Measurements from ENCODE around the gene CYSRT1.

Gene CYSRT1

DNA sequence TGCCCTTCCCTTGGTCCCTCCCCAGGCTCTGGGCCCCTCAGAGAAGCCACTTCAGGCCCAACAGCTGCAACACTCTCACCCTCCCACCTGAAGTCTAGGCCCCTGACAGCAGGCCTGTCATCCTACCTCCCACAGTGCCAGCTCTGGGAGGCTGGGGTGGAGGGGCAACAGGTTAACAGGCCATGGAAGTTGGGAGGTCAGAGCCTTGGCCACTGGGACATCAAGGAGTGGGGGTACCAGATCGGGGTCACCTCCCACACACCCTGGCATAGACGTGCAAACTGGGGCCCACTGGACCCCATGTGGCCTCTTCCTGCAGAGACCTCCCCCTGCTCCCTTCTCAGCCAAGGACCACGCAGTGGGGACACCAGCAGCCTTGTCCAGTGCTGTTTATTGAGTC lies 33.7 kb upstream of the CYSRT1 start:
- DNase-seq: no peak

DNA sequence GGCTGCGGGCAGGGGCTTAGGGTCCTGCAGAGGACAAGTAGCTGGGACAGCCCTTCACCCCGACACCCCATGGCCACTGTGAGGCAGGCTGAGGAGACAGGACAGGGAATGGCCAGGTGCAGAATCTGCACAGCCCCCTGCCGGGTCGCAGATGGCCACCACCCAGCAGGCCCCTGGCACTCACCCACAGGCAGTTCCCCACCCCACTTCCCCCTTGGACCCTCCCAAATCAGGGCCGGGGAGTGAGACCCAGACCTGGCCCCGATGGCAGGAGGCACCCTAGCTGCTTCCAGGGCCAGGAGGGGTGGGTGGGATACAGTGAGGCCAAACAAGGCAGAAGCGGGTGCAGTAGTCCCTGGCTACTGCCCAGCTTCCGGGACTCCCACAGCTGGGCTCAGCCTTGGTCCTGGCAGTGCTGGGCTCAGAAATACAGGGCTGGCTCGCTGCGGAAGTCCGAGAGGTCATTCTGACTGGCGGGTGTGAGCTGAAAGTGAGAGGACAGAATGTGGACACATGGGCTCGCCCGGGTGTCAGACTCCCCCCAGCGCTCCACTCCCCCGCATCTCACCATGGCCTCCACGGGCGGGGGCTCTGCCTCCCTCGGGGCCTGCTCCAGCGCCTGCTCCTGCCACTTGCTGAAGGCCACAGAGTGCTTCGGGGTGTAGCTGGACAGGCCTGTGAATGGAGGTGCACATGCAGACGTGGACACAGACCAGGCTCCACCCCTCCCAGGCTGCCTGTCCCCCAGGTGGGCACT lies 33.1 kb upstream of the CYSRT1 start:
- DNase-seq: no peak

DNA sequence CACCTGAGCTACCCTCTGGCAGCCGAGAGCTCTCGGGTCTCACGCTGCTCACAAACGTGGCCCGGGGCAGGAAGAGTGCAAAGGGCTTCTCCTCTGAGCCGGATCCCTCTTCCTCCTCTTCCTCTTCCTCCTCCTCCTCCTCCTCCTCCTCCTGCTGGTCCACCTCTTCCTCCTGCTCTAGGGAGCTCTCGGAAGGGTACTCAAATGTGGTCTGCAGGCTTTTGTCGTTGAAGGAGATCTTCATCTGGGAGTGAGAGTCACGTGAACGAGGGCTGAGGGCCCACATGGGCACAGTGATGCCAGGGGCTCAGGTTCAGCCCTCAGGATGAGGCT lies 32.6 kb upstream of the CYSRT1 start:
- DNase-seq: no peak

DNA sequence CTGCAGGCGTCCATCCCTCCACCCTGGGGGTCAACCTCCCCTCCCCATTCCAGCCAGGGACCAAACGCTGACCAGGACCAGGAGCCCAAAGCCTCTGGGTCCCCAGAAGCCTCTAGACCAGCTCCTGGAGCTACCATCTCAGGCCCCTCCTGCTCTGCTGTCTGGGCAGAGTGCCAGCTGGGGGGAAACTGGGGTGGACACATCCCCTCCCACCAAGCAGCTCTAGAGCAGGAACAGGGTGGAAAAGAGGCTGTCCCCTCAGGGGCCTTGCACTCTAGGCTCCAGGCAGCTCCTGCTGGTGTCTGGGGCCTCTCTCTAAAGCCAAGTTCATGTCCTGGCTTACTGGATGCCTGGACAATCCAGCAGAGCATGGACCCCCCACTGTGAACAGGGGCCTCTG lies 32.1 kb upstream of the CYSRT1 start:
- no peak for DNase-seq

DNA sequence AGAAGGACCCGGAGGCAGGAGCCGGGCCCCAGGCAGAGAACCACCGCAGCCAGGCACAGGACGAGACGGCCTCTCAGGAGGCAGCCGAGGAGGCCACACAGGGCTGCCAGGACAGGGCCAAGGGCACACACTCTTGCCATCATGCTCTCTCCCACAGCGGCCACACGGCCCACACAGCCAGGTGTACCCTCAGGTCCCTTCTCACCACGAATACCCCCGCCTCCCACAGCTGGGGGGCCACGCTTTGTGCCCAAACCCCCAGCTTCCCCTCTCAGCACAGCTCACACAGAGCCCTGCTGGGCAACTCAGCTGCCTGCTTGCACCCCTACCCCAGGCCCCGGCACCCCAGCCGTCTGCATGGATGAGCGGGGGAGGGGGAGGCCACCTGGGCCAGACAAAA lies 31.2 kb upstream of the CYSRT1 start:
- no peak for DNase-seq

DNA sequence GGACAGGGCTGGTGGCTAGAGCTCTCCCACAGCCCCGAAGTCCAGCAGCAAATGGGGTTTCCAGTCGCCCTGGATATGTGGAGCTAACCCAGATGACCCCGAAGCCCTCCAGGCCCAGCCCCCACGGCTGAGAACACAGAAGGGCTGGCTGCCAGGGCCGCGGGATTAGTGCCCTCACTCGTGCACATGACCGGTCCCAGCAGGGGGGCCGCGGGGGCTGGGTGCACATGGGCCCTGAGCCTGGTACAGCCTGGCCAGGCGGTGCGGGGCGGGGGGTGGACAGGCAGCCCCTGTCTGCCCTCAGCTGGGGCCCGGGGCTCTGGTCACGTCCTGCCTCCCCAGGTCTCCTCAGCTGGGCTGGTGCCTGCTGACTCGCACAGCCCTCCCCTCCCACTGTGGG lies 30.6 kb upstream of the CYSRT1 start:
- no peak for DNase-seq

DNA sequence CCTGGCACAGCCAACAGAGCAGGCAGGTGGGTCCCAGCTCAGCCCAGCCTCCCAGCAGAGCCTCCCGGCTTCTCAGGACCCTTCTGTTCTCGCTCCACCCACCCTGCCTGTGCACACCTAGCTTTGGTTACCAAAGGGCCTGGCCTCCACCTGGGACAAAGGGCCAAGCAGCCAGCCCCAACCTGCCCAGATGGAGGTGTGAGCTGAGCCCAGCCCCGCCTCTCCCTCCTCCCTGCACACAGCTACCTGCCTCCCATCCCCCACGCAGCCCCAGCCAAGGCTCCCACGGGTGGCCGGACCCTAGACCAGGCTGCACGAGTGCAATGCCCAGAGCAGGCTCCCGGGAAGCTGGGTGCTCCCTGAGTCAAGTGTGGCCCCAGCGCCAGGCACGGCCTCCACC lies 30.1 kb upstream of the CYSRT1 start:
- DNase-seq: no peak

DNA sequence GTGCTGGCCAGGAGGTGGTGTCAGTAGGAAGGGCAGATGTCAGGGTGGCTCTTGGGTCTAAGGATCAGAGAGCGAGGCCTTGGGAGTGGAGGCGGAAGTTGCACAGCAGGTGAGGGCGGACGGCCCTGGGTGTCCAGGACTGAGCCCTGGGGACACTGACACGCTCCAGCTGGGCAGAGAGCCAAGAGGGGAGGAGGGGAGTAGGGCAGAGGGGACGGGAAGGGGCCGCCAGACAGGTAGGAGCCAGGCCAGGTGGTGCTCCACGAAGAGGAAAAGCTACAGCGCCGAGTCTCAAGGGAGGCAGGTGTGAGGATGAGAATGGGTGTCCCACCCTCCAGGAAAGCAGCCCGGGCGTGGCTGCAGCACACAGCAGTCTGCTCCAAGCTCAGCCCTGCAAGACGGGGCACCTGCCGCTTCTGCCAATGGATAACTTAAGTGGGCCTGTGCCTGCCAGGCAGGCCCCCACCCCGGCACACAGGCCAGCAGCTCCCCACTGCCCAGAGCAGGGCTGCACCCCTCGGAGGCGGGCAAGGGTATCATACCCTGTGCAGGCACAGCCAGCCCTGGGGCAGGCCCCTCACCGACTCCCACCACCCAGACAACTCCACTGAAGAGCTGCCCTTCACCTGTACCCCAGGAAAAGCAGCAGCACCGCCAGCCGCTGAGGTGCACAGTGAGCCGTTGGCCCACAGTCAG lies 29.3 kb upstream of the CYSRT1 start:
- DNase-seq: no peak

DNA sequence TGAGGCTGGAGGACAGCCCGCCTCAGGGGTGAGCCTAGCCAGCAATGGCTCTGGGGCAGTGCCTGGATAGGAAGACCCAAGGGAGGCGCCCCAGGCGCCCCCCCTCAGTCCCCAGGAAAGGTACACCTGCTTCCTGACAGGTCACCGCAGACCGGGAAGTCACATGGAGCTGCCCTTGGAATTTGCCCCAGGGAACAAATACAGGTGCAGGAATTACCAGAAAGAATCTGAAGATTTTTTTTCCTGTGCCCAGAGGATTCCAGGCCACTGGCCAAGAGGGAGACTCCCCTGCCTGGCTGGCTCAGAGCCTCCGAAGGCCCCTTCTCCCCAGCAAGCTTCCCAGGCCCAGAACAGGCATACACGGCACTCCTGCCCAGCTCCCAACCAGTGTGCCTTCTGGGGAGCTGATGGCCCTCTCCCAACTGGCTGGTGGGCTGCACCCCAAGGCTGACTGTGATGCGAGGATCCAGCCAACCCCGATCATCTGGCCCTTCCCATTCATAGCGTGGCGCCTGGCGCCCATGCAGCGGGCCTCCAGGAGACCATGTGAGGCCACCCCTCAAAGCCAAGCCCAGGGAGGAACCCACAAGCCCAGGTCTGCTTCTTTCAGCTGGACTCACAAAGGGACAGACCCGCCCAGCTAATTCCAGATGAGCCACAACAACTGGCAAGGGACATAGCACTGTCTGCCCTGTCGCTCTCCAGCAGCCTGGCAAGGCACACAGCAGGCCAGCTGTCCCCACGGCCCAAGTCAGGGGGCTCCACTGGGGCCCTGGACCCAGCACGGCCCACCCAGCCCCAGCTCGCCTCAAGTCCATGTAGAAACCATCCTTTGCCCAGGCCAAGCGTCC lies 26.7 kb upstream of the CYSRT1 start:
- no peak for DNase-seq

DNA sequence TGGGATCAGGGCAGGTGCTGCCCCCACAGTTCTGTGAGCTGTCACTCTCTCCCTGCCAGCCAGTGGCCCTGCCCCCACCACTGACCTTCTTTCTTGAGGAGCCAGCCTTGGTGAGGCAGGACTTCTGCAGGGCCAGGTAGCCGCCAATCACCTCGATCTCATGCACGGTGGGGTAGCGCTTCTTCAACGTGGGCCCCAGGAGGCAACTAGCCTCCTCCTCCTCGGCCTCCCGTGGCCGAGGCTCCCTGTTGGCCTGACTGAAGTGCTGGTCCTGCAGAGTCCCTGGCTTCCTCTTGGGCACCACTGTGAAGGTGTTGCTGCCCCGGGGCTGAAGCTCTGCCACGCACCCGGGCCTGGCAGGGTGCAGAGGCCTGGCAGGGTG lies 26.1 kb upstream of the CYSRT1 start:
- no peak for DNase-seq

DNA sequence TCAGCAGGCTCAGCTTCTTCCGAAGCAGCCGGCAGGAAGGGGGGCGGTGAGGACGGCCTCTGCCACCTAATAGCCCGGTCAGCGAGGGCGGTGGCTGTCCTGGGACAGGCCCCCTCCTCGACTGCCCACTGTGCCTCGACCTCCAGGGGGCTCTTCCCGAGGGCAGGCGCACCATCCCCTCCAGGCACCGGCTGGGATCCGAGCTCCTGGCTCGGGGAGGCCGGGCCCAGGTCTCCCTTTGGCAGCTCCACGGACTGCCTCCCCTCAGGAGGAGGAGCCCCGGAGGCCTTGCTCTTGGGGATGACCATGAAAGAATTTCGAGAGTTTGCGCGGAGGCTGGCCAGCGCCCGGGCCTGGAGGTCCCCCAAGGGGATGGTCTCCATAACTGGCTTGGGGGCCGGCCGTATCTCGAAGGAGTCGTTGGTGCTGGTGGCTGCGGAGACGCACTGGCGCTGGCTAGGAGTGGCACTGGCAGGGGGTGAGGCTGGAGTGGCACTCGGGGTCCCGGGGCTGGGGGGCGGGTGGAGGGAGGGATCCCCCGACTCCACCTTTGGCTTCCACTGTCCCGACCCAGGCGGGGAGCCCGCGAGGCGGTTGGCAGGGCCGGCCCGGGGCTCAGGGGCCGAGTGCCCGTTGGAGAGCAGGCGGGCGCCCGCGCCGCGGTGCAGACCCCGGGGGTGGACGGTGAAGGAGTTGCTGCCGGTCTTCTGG lies 25.4 kb upstream of the CYSRT1 start:
- DNase-seq: no peak

DNA sequence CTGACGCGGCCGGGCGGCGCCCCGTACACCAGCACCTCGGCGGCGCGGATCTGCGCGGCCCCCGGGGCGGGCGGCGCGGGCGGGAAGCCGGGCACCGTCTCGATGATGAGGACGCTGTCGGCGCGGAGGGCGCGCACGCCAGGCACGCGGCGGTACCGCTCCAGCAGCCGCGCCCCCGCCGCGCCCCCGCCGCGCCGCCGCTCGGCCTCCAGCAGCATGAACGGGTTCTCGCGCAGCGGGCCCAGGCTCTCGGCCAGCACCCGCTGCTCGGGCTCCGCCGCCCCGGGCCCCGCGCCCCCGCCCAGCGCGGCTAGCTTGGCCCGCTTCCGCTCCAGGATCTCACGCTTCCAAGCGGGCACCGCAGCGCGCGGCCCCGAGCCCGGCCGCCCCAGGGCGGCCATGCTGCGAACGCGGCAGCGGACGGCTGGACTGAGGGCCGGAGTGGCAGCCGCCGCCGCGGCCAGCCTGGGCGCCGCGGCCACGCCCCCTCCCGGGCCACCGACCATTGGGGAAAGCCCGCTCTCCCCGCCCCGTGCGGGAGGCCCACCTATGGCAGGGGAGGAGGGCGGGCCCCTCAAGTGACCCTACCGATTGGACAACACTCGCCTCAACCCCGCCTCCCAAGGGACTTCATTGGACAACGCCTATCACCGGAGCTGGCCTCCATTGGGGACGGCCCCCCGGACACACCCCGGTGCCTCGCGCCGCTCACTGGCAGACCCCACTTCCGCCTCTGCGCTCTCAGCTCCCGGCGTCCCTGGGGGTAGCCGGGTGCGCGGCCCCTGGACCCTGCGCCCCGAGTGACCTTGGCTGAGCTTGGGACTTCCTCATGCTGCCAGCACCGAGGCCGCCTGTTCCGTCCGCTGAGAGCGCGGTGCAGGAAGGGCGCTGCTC lies 24.4 kb upstream of the CYSRT1 start, which contains the start of gene TPRN:
Gene TPRN (minus strand): TSS at position 431 of the 894 bp plus-strand sequence. CDS start 30 bp downstream, at position 401.
- DNase-seq: peak; percentile 98

DNA sequence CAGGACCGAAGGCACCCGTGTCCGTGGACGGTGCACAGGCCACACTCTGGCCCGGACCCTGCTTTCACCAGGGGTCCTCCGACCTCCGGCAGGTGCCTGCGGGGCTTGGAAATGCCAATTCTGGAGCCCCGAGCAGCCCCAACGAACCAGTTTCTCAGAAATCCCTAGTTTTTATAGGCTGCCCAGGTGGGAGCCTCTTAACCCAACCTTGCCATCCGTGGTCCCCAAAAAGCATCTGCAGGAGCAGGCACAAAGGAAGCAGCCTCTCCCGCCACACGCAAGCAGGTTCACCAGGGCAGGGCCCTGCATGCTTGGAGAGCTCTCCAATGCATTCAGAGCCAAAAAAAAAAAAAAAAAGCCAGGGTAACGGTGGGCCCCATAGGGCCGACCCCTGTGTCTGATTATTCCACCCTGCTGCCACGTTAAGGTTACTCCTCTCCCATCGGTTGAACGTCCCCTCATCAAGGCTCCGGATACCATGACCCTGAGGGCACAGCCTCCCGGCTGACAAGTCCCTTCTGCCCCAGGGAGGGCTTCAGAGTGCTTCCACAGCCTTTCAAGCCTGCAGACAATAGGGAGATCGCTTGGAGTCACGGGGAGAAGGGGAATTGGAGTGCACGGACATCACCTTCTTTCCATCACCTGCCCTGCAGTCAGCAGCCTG lies 23.6 kb upstream of the CYSRT1 start:
- no peak for DNase-seq

DNA sequence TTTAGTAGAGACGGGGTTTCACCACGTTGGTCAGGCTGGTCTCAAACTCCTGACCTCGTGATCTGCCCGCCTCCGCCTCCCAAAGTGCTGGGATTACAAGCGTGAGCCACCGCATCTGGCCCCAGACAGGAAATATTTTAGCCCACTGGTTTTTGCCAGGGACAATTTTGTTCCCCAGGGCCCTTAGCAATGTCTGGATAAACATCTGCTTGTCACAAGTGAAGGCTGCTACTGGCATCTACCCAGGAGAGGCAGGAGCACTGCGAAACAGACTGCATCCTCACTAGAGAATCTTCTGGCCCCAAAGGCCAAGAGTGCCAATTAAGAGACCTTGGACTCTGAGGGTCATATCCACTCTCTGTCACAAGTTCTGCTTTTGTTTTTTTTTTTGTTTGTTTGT lies 22.0 kb upstream of the CYSRT1 start:
- DNase-seq: no peak

DNA sequence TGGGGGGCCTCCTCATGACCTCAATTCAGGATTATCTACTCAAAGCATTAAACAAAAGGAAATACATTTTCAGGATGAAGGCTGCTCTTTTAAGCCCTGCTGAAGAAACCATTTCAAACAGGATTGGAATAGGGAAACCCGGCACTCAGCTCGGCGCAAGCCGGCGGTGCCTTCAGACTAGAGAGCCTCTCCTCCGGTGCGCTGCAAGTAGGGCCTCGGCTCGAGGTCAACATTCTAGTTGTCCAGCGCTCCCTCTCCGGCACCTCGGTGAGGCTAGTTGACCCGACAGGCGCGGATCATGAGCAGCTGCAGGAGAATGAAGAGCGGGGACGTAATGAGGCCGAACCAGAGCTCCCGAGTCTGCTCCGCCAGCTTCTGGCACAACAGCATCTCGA lies 20.2 kb upstream of the CYSRT1 start:
- DNase-seq: no peak

DNA sequence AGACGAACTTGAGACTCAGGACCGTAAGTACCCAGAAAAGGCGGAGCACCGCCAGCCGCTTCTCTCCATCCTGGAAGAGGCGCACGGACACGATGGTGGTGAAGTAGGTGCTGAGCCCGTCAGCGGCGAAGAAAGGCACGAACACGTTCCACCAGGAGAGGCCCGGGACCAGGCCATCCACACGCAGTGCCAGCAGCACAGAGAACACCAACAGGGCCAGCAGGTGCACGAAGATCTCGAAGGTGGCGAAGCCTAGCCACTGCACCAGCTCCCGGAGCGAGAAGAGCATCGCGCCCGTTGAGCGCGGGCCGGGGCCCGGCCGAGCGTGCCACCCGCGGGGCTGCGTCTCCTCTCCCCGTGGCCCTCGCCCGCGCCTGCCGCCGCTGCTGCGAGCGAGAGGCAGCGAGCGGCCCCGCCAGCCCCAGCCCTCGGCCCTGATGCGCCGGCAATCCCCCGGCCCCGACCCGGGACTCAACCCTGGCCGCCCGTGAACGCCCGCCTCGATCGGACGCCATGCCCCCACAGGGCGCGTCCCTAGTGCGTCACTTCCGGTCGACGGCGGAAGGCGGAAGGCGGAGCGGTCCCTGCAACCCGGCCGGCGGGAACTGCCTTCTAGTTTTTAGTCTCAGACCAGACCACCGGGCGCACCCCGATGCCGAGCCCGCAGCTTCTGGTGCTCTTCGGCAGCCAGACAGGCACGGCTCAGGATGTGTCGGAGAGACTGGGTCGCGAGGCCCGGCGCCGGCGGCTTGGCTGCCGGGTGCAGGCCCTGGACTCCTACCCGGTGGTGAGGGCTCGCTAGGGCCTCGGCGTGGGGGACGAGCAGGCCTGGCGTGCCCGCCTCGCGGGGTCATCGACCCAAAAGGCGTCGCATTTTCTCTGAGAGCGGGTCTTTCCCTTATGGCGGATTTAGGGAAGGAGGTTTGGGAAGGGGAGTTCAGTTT lies 19.6 kb upstream of the CYSRT1 start, which contains the start of the genes NDOR1 and TMEM203:
Gene NDOR1 (plus strand): TSS at position 575 of the 944 bp plus-strand sequence. CDS start 78 bp downstream, at position 653.
Gene TMEM203 (minus strand): TSS at position 523 of the 944 bp plus-strand sequence. CDS start 234 bp downstream, at position 289.
- peak; percentile 92 for DNase-seq

DNA sequence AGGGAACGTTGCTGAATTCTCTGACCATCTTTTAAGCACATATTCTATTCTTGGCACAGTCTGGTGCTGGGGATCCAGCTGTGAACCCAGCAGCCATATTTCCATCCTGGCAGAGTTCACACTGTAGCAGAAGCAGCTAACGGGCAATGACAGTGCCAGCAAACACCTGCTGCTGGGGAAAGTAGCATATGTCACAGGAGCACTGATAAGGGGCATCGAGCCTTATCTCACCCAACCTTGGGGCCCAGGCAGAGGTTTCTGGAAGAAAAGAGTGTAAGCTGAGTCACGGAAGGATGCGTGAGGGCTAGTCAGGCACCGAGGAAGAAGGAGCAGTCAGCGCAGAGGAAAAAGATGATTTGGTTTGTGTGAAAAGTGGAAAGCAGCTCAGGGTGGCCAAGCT lies 18.4 kb upstream of the CYSRT1 start:
- DNase-seq: no peak

DNA sequence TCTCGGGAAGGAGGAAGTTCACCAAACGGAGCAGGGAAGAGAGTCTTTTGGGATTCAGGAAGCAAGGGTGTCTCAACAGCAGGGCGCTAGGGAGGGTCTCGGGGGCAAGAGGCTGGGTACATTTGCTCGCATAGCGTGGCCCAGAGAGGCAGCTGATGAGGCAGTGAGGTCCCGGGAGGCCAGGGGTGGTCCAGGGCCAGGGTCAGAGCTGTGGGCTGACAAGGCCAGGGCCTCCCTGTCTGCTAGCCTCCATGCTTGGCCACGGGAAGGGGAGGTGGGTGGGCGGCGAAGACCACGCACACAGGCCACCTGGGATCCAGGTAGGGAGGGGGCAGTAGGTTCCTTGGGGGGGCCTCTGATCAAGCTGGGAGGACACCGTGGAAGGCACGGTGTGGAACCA lies 13.4 kb upstream of the CYSRT1 start:
- no peak for DNase-seq

DNA sequence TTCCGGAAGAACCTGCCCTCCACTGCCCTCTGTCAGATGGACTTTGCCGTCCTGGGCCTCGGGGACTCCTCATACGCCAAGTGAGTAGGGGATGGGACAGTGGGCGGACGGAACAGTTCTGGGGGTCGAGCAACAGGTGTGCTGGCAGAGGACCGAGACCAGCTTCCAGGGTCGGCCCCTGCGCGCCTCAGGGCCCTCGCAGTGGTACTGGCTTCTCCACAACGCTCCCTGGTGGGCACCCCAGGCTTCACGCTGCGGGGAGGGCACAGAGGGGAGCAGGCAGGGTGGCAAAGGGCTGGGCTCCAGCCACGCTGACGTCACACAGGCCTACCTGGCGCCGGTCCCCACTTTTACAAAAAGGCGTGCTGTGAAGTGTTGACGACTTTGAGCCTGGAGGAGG lies 12.5 kb upstream of the CYSRT1 start:
- no peak for DNase-seq
